Tibial nerve (tissue), 4 donors: Measurements from ENCODE around the gene GRP. TPM values are rescaled to one million over a fixed set of nuclear protein-coding genes. Genes with fewer than 3 reads are reported as not detected.

Experiments
- DNase-seq, 2 donors: peaks; one replicate each; pipeline ENCODE4 v3.0.0-alpha.2; 2019; ENCODE audit warnings: low spot score in 2 of 2
- H3K27ac ChIP-seq, 4 donors: fragments of 200-600 bp; sonication (generic) in 3 of 4; one replicate each; pipeline ENCODE4 v1.5.1; 2017 to 2019; ENCODE audit warnings: mild to moderate bottlenecking in 1 of 4
- H3K27me3 ChIP-seq, 2 donors: fragments of 200-600 bp; sonication (generic) in 1 of 2; one replicate each; pipeline versions ENCODE4 v1.5.1 to v1.6.0; 2017 to 2019
- H3K36me3 ChIP-seq, 3 donors: fragments of 200-600 bp; sonication (generic); one replicate each; pipeline ENCODE4 v1.5.1; 2018 to 2019
- H3K4me1 ChIP-seq, 4 donors: fragments of 200-600 bp; sonication (generic) in 3 of 4; one replicate each; pipeline ENCODE4 v1.5.1; 2017 to 2019
- H3K4me3 ChIP-seq, 4 donors: fragments of 200-600 bp; sonication (generic) in 3 of 4; one replicate each; pipeline ENCODE4 v1.5.1; 2017 to 2019; ENCODE audit warnings: mild to moderate bottlenecking in 1 of 4, moderate library complexity in 1 of 4
- H3K9me3 ChIP-seq, 4 donors: fragments of 200-600 bp; sonication (generic) in 3 of 4; one replicate each; pipeline ENCODE4 v1.5.1; 2017 to 2019
- EP300 ChIP-seq, 2 donors: sonication (generic); formaldehyde crosslinking; IDR thresholded peaks; one replicate each; pipeline ENCODE4 v1.6.1; 2017; ENCODE audit warnings: antibody characterized with exemption in 2 of 2, mild to moderate bottlenecking in 1 of 2
- POLR2A ChIP-seq, 2 donors: fragments of 450-650 bp; IDR thresholded peaks; one replicate each; pipeline ENCODE4 v1.6.1; 2017; ENCODE audit warnings: antibody characterized with exemption in 2 of 2, mild to moderate bottlenecking in 2 of 2, moderate library complexity in 2 of 2
- WGBS, 2 donors: methylation state at CpG; one replicate each; pipeline ENCODE4 v1.1.5; 2018; 5-methylcytosine and 5-hydroxymethylcytosine counted together
- total RNA-seq, 4 donors: library from RNA; depleted of rRNA; stranded (reverse); fragments of >200 nt; gene quantifications; one replicate each; pipeline ENCODE4 v1.1.0, GENCODE V29; 2016
- TF ChIP-seq, protein P1 (sequence below), 5 experiments: fragments of 200-600 bp in 3 of 5; fragments of 450-650 bp in 2 of 5; sonication (generic) in 3 of 5; IDR thresholded peaks; one replicate each; pipeline ENCODE4 v1.5.1; 2016 to 2019; ENCODE audit warnings: antibody characterized with exemption in 5 of 5, mild to moderate bottlenecking in 3 of 5, moderate library complexity in 2 of 5

The GRP gene
- total RNA-seq, 4 donors from 2014 or later = not detected

DNA sequence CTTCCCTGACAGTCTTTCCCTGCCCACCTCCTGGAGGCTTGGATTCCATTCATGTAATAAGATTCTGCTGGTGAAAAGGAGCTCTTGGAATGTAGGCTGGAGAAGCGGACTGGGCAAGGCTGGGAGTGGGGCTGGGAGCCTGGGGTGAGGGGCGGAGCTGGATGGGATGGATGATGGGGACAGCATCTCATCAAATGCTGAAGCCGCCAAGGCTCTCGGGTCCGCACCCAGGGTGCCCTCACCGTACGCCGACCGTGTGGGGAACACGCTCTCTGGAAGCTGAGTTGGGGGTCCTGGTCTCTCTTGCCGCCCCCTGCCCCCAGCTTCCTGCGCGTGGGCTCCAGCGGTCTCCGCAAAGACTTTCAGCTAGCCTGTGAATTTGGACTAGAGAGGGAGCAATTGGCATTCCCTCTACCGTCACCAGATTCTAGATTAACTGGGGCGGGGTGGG is 44.2 kb downstream of the GRP start:
- Histone ChIP-seq H3K27me3 (peaks cover 0 to 69% of the 10 kb centered on the region in 2 donors), H3K36me3 (no peaks in the 10 kb centered on the region), H3K27ac (no peak overlapping the region), H3K9me3 (peaks cover 0 to 7% (median 0%) of the 10 kb centered on the region in 4 donors), H3K4me3 (no peak overlapping the region), H3K4me1 (peaks cover 0 to 36% (median 2%) of the 10 kb centered on the region in 4 donors)
- TF ChIP-seq EP300 (IDR thresholded peaks at IDR 0.05) (no peak), POLR2A (IDR thresholded peaks at IDR 0.05) (no peak)
- TF ChIP-seq, protein P1, sequence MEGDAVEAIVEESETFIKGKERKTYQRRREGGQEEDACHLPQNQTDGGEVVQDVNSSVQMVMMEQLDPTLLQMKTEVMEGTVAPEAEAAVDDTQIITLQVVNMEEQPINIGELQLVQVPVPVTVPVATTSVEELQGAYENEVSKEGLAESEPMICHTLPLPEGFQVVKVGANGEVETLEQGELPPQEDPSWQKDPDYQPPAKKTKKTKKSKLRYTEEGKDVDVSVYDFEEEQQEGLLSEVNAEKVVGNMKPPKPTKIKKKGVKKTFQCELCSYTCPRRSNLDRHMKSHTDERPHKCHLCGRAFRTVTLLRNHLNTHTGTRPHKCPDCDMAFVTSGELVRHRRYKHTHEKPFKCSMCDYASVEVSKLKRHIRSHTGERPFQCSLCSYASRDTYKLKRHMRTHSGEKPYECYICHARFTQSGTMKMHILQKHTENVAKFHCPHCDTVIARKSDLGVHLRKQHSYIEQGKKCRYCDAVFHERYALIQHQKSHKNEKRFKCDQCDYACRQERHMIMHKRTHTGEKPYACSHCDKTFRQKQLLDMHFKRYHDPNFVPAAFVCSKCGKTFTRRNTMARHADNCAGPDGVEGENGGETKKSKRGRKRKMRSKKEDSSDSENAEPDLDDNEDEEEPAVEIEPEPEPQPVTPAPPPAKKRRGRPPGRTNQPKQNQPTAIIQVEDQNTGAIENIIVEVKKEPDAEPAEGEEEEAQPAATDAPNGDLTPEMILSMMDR (IDR thresholded peaks at IDR 0.05) = no peak
- DNase-seq = no peak
- 3 to 12% methylated on average over 11 to 17 of the region's 17 CpGs for WGBS, 2 donors

DNA sequence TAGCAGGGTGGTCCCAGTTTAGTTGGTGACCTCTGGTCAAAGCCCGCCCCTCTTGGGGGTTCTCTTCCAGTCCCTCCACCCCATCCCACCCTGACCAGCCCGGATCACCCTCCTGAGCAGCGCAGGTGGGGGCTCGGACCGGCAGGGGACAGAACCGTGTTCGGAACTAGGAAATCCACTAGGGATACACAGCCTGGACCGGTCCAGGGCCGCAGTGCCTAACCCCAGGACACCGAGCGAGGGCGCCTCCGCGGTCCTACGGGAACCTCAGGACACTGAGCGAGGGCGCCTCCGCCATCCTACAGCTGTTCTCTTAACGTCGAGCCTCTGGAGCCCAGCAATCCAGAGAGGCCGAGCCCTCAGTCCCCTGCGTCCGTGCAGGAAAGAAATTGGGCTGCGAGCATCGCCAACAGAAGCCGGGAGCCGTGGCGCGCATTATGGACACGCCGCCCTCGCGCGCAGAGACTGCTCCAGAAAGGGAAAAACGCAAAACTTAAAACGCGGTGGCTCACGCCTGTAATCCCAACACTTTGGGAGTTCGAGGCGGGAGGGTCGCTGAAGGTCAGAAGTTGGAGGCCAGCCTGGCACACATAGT is 44.8 kb downstream of the GRP start:
- peaks cover 0 to 75% of the 10 kb centered on the region in 2 donors for H3K27me3 ChIP-seq
- TF ChIP-seq, protein P1 (IDR thresholded peaks at IDR 0.05) = no peak
- TF ChIP-seq POLR2A (IDR thresholded peaks at IDR 0.05) (no peak), EP300 (IDR thresholded peaks at IDR 0.05) (no peak)

DNA sequence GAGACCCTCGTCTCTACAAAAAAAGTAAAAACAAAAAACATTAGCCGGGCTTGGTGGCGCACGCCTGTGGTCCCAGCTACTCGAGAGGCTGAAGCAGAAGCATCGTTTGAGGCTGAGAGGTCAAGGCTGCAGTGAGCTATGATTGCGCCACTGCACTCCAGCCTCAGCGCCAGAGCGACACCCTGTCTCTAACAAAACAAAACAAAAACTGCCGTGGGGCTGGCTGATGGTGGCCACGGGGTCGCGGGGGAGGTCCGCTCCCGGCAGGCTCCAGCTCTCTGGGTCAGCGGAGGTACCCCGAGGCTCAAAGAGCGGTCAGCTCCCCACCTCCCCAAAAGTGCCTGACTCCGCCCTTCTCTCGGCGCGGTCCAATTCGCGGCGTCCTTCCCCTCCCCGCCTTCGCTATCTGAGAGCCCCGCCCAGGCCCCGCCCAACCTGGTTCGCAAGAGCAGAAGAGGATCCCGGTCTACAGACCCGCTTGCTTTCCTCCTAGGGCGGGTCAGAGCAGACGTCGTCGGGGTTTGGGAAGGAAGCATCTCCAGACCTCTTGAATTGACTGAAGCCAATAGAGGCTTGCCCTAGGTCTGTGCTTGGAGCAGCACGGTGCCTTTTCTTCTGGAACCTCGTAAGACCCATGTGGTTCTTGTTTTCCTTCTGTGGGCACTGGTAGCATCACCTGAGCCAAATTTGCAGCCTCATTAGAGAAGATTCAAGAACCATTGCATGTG is 45.5 kb downstream of the GRP start:
- Histone ChIP-seq H3K36me3 (no peaks in the 10 kb centered on the region), H3K4me3 (peak overlapping the region in 1 of 4 donors; percentile 27), H3K4me1 (peaks cover 0 to 45% (median 2%) of the 10 kb centered on the region in 4 donors), H3K9me3 (peaks cover 0 to 7% (median 0%) of the 10 kb centered on the region in 4 donors), H3K27ac (no peak overlapping the region), H3K27me3 (peaks cover 0 to 81% of the 10 kb centered on the region in 2 donors)
- TF ChIP-seq, protein P1 (IDR thresholded peaks at IDR 0.05) = no peak
- no peak for TF ChIP-seq POLR2A (IDR thresholded peaks at IDR 0.05)
- no peak for TF ChIP-seq EP300 (IDR thresholded peaks at IDR 0.05)
- 2 to 3% methylated on average over 16 to 34 of the region's 38 CpGs for WGBS, 2 donors
- no peak for DNase-seq

More for the DNA sequence above, 44.8 kb downstream of the GRP start:
- 3 to 7% methylated on average over 26 to 41 of the region's 41 CpGs for WGBS, 2 donors
- Histone ChIP-seq H3K4me3 (no peak overlapping the region), H3K4me1 (peaks cover 0 to 42% (median 2%) of the 10 kb centered on the region in 4 donors), H3K27ac (no peak overlapping the region), H3K36me3 (no peaks in the 10 kb centered on the region), H3K9me3 (peaks cover 0 to 7% (median 0%) of the 10 kb centered on the region in 4 donors)
- no peak for DNase-seq

DNA sequence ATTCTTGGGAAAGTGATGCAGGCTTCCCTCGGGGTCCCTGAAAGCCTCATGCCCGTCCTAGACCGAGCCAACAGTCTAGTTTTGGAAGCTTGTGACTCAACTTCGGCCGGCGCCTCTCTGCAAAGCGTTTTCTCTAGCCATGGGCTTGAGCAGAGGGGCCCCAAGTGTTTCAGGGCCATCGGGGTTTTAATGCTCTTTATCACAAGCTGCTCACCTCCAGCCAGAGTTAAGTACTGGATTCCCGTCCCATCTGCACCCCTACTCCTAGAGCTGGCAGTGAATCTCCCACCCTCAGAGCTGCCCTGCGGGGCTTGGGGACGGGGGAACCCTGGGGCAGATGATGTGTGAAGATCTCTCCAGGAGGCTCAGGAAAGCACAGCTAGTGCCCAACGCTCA is 46.0 kb downstream of the GRP start:
- no peak overlapping the region for H3K27ac ChIP-seq
- peaks cover 0 to 87% of the 10 kb centered on the region in 2 donors for H3K27me3 ChIP-seq
- 10 to 16% methylated on average over 12 of the region's 12 CpGs for WGBS, 2 donors
- DNase-seq = no peak
- H3K4me1 ChIP-seq = peaks cover 0 to 45% (median 2%) of the 10 kb centered on the region in 4 donors
- peaks cover 0 to 7% (median 0%) of the 10 kb centered on the region in 4 donors for H3K9me3 ChIP-seq
- TF ChIP-seq EP300 (IDR thresholded peaks at IDR 0.05) = no peak
- TF ChIP-seq, protein P1 (IDR thresholded peaks at IDR 0.05) = no peak
- no peak for TF ChIP-seq POLR2A (IDR thresholded peaks at IDR 0.05)
- no peaks in the 10 kb centered on the region for H3K36me3 ChIP-seq
- no peak overlapping the region for H3K4me3 ChIP-seq

DNA sequence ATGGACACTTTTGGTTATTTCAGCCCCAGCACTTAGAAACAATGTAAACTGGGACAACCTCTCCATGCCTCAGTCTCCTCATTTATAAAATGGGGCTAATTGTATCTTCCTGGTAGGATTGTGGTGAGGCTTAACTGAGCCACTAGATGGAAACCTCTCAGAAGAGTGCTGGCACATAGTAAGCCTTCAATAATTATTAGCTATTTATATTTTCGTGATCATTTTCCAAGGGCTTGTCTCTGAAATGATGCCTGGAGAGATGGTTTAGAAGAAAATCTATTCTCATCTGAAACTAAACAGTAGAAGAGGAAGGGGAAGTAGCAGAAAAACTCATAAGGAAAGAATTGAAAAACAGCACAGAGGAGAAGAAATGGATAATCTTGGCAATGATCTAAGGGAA is 46.5 kb downstream of the GRP start:
- no peak overlapping the region for H3K4me3 ChIP-seq
- peaks cover 0 to 45% (median 2%) of the 10 kb centered on the region in 4 donors for H3K4me1 ChIP-seq
- TF ChIP-seq POLR2A (IDR thresholded peaks at IDR 0.05) (no peak), EP300 (IDR thresholded peaks at IDR 0.05) (no peak)
- TF ChIP-seq, protein P1 (IDR thresholded peaks at IDR 0.05) = no peak
- H3K9me3 ChIP-seq = peaks cover 0 to 6% (median 0%) of the 10 kb centered on the region in 4 donors
- 20 to 27% methylated on average over 1 of the region's 1 CpG for WGBS, 2 donors
- peaks cover 0 to 92% of the 10 kb centered on the region in 2 donors for H3K27me3 ChIP-seq
- no peak overlapping the region for H3K27ac ChIP-seq
- no peaks in the 10 kb centered on the region for H3K36me3 ChIP-seq
- no peak for DNase-seq
